GM21576 (cell line): Measurements from ENCODE around the gene PRLR.

Source experiments
- ATAC-seq: cut with Tn5 transposase; IDR thresholded peaks from one replicate; pipeline ENCODE4 v1.9.1; 2021; ENCODE audit warnings: mild to moderate bottlenecking, moderate library complexity; ENCODE audit not compliant: unreplicated experiment

The PRLR gene

GRCh38 chr5:35236770-35237169 is 6.5 kb upstream of the PRLR start:
- no peak for ATAC-seq

GRCh38 chr5:35233601-35234000 is 3.3 kb upstream of the PRLR start:
- ATAC-seq = no peak

- no peak for ATAC-seq
These were observed 2.8 kb upstream of the PRLR start for GRCh38 chr5:35233121-35233520.

GRCh38 chr5:35232124-35232523 is 1.8 kb upstream of the PRLR start:
- no peak for ATAC-seq

GRCh38 chr5:35229076-35230037 is 930 bp downstream of the PRLR start:
- ATAC-seq = peak; percentile 69

- no peak for ATAC-seq
These were observed 2.0 kb downstream of the PRLR start for GRCh38 chr5:35228310-35228709.

GRCh38 chr5:35227720-35228119 is 2.6 kb downstream of the PRLR start:
- no peak for ATAC-seq

GRCh38 chr5:35223787-35224395 is 6.4 kb downstream of the PRLR start:
- ATAC-seq = no peak

GRCh38 chr5:35220967-35221366 is 9.3 kb downstream of the PRLR start:
- ATAC-seq = no peak

GRCh38 chr5:35218981-35219380 is 11.3 kb downstream of the PRLR start:
- no peak for ATAC-seq

- ATAC-seq = no peak
These were observed 16.2 kb downstream of the PRLR start for GRCh38 chr5:35214051-35214450.

GRCh38 chr5:35213608-35214007 is 16.7 kb downstream of the PRLR start:
- no peak for ATAC-seq

GRCh38 chr5:35212122-35212982 is 17.9 kb downstream of the PRLR start:
- ATAC-seq = peak; percentile 81

GRCh38 chr5:35209862-35210261 is 20.4 kb downstream of the PRLR start:
- no peak for ATAC-seq

- ATAC-seq = no peak
These were observed 24.7 kb downstream of the PRLR start for GRCh38 chr5:35205606-35206005.

GRCh38 chr5:35205186-35205585 is 25.1 kb downstream of the PRLR start:
- no peak for ATAC-seq

GRCh38 chr5:35203403-35203802 is 26.9 kb downstream of the PRLR start:
- no peak for ATAC-seq

- ATAC-seq = peak; percentile 71
These were observed 27.8 kb downstream of the PRLR start for GRCh38 chr5:35202319-35203111.

- ATAC-seq = no peak
These were observed 29.0 kb downstream of the PRLR start for GRCh38 chr5:35201291-35201690.

- no peak for ATAC-seq
These were observed 30.4 kb downstream of the PRLR start for GRCh38 chr5:35199886-35200285.
